H9 (cell line): ENCODE measurements around the gene MYOCD. TPM values are rescaled to one million over a fixed set of nuclear protein-coding genes. Genes with fewer than 3 reads are reported as not detected.

Source experiments
- DNase-seq: peaks from one replicate; pipeline ENCODE4 v3.0.0-alpha.2; 2017
- H2AFZ ChIP-seq: one replicate; pipeline ENCODE4 v1.6.1; 2013; ENCODE audit warnings: mild to moderate bottlenecking, low read length, control low read depth, moderate library complexity
- H2AK5ac ChIP-seq: 2 replicates; pipeline ENCODE4 v1.6.1; 2013; ENCODE audit warnings: low read length, control low read depth, mixed read lengths; ENCODE audit not compliant: insufficient read length
- H2BK120ac ChIP-seq: one replicate; pipeline ENCODE4 v1.6.1; 2013; ENCODE audit warnings: low read depth, mild to moderate bottlenecking, low read length, control low read depth, inconsistent platforms; ENCODE audit not compliant: poor library complexity, severe bottlenecking
- H2BK12ac ChIP-seq: 2 replicates; pipeline ENCODE4 v1.6.1; 2013; ENCODE audit warnings: low read length, control low read depth, mixed read lengths, low read depth; ENCODE audit not compliant: insufficient read length
- H2BK15ac ChIP-seq: 2 replicates; pipeline ENCODE4 v1.6.1; 2013; ENCODE audit warnings: low read depth, low read length, control low read depth
- H2BK20ac ChIP-seq: one replicate; pipeline ENCODE4 v1.6.1; 2013; ENCODE audit warnings: low read depth, mild to moderate bottlenecking, low read length, control low read depth, inconsistent platforms; ENCODE audit not compliant: poor library complexity, severe bottlenecking
- H2BK5ac ChIP-seq: 2 replicates; pipeline ENCODE4 v1.6.1; 2013; ENCODE audit warnings: low read length, control low read depth, mixed read lengths; ENCODE audit not compliant: insufficient read length
- H3K14ac ChIP-seq: 2 replicates; pipeline ENCODE4 v1.6.1; 2013; ENCODE audit warnings: low read length, control low read depth; ENCODE audit not compliant: insufficient read depth
- H3K18ac ChIP-seq: 2 replicates; pipeline ENCODE4 v1.6.1; 2013; ENCODE audit warnings: low read depth, mild to moderate bottlenecking, mixed read lengths, low read length, control low read depth; ENCODE audit not compliant: insufficient read length
- H3K23ac ChIP-seq: 2 replicates; pipeline ENCODE4 v1.6.1; 2013; ENCODE audit warnings: low read length, control low read depth, mixed read lengths, low read depth; ENCODE audit not compliant: insufficient read length
- H3K23me2 ChIP-seq: 2 replicates; pipeline ENCODE4 v1.6.1; 2013; ENCODE audit warnings: low read depth, mild to moderate bottlenecking, mixed read lengths, low read length, control low read depth; ENCODE audit not compliant: insufficient read length, poor library complexity, severe bottlenecking
- H3K27ac ChIP-seq: 2 replicates; pipeline ENCODE4 v1.5.1; 2013; ENCODE audit warnings: low read length, control low read depth, mixed read lengths, low read depth; ENCODE audit not compliant: insufficient read length
- H3K27me3 ChIP-seq: 2 replicates; pipeline ENCODE4 v1.6.1; 2013; ENCODE audit warnings: low read length, control low read depth, inconsistent platforms; ENCODE audit not compliant: insufficient read depth
- H3K4ac ChIP-seq: 2 replicates; pipeline ENCODE4 v1.6.1; 2013; ENCODE audit warnings: low read depth, mild to moderate bottlenecking, control low read depth, inconsistent platforms, low read length, moderate library complexity
- H3K4me1 ChIP-seq: 2 replicates; pipeline ENCODE4 v1.6.1; 2013; ENCODE audit warnings: low read length, control low read depth, inconsistent platforms; ENCODE audit not compliant: insufficient read depth
- H3K4me2 ChIP-seq: 2 replicates; pipeline ENCODE4 v1.6.1; 2013; ENCODE audit warnings: low read length, control low read depth, mixed read lengths; ENCODE audit not compliant: insufficient read length, insufficient read depth
- H3K56ac ChIP-seq: 2 replicates; pipeline ENCODE4 v1.6.1; 2013; ENCODE audit warnings: low read depth, mild to moderate bottlenecking, mixed read lengths, low read length, control low read depth; ENCODE audit not compliant: insufficient read length
- H3K79me1 ChIP-seq: 2 replicates; pipeline ENCODE4 v1.6.1; 2013; ENCODE audit warnings: low read depth, mild to moderate bottlenecking, moderate library complexity, low read length, control low read depth, inconsistent platforms; ENCODE audit not compliant: insufficient read depth, poor library complexity, severe bottlenecking
- H3K79me2 ChIP-seq: 2 replicates; pipeline ENCODE4 v1.6.1; 2013; ENCODE audit warnings: low read length, control low read depth, inconsistent platforms; ENCODE audit not compliant: insufficient read depth
- H3K9ac ChIP-seq: 2 replicates; pipeline ENCODE4 v1.6.1; 2013; ENCODE audit warnings: low read length, control low read depth, mixed read lengths; ENCODE audit not compliant: insufficient read length; ENCODE audit errors: extremely low read depth
- H3K9me3 ChIP-seq: one replicate; pipeline ENCODE4 v1.6.1; 2013; ENCODE audit warnings: low read depth, low read length, inconsistent platforms; ENCODE audit not compliant: control insufficient read depth
- H3T11ph ChIP-seq: one replicate; pipeline ENCODE4 v1.6.1; 2013; ENCODE audit warnings: mild to moderate bottlenecking, low read length, control low read depth, inconsistent platforms
- H4K20me1 ChIP-seq: one replicate; pipeline ENCODE4 v1.6.1; 2013; ENCODE audit not compliant: control insufficient read depth, insufficient read length, insufficient read depth
- H4K5ac ChIP-seq: 2 replicates; pipeline ENCODE4 v1.6.1; 2013; ENCODE audit warnings: low read depth, mild to moderate bottlenecking, mixed read lengths, low read length, control low read depth; ENCODE audit not compliant: insufficient read length
- H4K8ac ChIP-seq: replicated peaks from 2 replicates; pipeline ENCODE4 v1.6.1; 2013; ENCODE audit warnings: low read length, control low read depth, mixed read lengths, low read depth; ENCODE audit not compliant: insufficient read length
- H4K91ac ChIP-seq: 2 replicates; pipeline ENCODE4 v1.6.1; 2013; ENCODE audit warnings: low read depth, mild to moderate bottlenecking, moderate library complexity, mixed read lengths, low read length, control low read depth; ENCODE audit not compliant: insufficient read length
- H3K27ac Mint-ChIP-seq, 3 experiments: 2 replicates in 2 of 3; 3 replicates in 1 of 3; pipeline ENCODE4 v1.8.0; 2020 to 2021; ENCODE audit warnings: mixed read lengths in 3 of 3, mild to moderate bottlenecking in 1 of 3, moderate library complexity in 1 of 3
- H3K27me3 Mint-ChIP-seq: 2 replicates; pipeline ENCODE4 v1.8.0; 2021; ENCODE audit warnings: low read depth, mild to moderate bottlenecking, moderate library complexity, mixed read lengths
- H3K36me3 Mint-ChIP-seq, 3 experiments: 2 replicates in 2 of 3; 3 replicates in 1 of 3; pipeline ENCODE4 v1.8.0; 2020 to 2021; ENCODE audit warnings: low read depth in 3 of 3, mixed read lengths in 3 of 3; ENCODE audit not compliant: insufficient read depth in 1 of 3
- H3K4me1 Mint-ChIP-seq, 2 experiments: 2 replicates each; pipeline ENCODE4 v1.8.0; 2020; ENCODE audit warnings: mixed read lengths in 2 of 2
- H3K4me3 Mint-ChIP-seq, 2 experiments: 2 replicates in 1 of 2; 3 replicates in 1 of 2; pipeline ENCODE4 v1.8.0; 2020 to 2021; ENCODE audit warnings: mild to moderate bottlenecking in 2 of 2, mixed read lengths in 2 of 2, moderate library complexity in 1 of 2
- H3K9me3 Mint-ChIP-seq, 2 experiments: 2 replicates in 1 of 2; 3 replicates in 1 of 2; pipeline ENCODE4 v1.8.0; 2020; ENCODE audit warnings: mild to moderate bottlenecking in 2 of 2, mixed read lengths in 2 of 2, moderate library complexity in 1 of 2
- CTCF ChIP-seq: fragments of 200-600 bp; sonication (generic); conservative IDR thresholded peaks from 3 replicates; pipeline ENCODE4 v1.8.0; 2021; ENCODE audit warnings: antibody characterized with exemption, mild to moderate bottlenecking
- WGBS: extraction: QIAGEN DNeasy Blood & Tissue Kit; methylation state at CpG from one replicate; pipeline ENCODE4 v1.1.7; 2013; ENCODE audit warnings: missing lambda C conversion rate, low lambda C conversion rate, mixed read lengths; ENCODE audit not compliant: insufficient read length; ENCODE audit errors: extremely low coverage; 5-methylcytosine and 5-hydroxymethylcytosine counted together
- total RNA-seq: library from RNA; stranded (reverse); gene quantifications from 2 replicates; pipeline ENCODE4 v1.2.1, GENCODE V29; 2021

MYOCD gene
- total RNA-seq, 1 experiment from 2014 or later: 0.17 TPM

GRCh38 chr17:12631076-12631475 lies 34.6 kb upstream of the MYOCD start:
- Histone ChIP-seq H2BK20ac (no peak overlapping the region), H3K9me3 (no peaks in the 10 kb centered on the region), H2AFZ (no peak overlapping the region), H3K9ac (no peak overlapping the region), H2BK12ac (no peak overlapping the region), H2BK5ac (no peak overlapping the region), H2AK5ac (no peak overlapping the region), H2BK15ac (no peak overlapping the region), H3K23ac (no peak overlapping the region), H3K4ac (no peak overlapping the region), H4K5ac (no peak overlapping the region), H2BK120ac (no peak overlapping the region), H4K8ac (no peak overlapping the region), H3K79me2 (no peaks in the 10 kb centered on the region), H3K23me2 (no peaks in the 10 kb centered on the region), H3K56ac (no peak overlapping the region), H3K18ac (no peak overlapping the region), H3K14ac (no peak overlapping the region), H3K79me1 (no peaks in the 10 kb centered on the region), H3K27ac (no peak overlapping the region), H3K4me2 (no peak overlapping the region), H3K4me1 (peaks cover 3% of the 10 kb centered on the region; the same call in 1 of the 2 replicates), H3T11ph (no peak overlapping the region), H4K91ac (no peak overlapping the region), H4K20me1 (no peaks in the 10 kb centered on the region), H3K27me3 (no peaks in the 10 kb centered on the region)
- Mint-ChIP-seq H3K4me1 (peaks cover 14 to 17% of the 10 kb centered on the region in 2 experiments), H3K4me3 (no peak overlapping the region), H3K27me3 (no peaks in the 10 kb centered on the region), H3K9me3 (no peaks in the 10 kb centered on the region; a peak in 1 of 5 replicates), H3K36me3 (no peaks in the 10 kb centered on the region), H3K27ac (no peak overlapping the region; a peak in 1 of 7 replicates)
- DNase-seq: no peak
- no CpG with 5 or more reads among the region's 6 CpGs for WGBS
- no peak for TF ChIP-seq CTCF
